Midbrain (tissue), 1 donor: ENCODE data around the gene HIP1R.
A peak's percentile ranks its signal among the peaks of the same experiment; 100 is the strongest.

Experiments used
- DNase-seq: peaks from one replicate; lab custom pipeline; 2025; lab: John Stamatoyannopoulos, UW

Gene HIP1R

DNA sequence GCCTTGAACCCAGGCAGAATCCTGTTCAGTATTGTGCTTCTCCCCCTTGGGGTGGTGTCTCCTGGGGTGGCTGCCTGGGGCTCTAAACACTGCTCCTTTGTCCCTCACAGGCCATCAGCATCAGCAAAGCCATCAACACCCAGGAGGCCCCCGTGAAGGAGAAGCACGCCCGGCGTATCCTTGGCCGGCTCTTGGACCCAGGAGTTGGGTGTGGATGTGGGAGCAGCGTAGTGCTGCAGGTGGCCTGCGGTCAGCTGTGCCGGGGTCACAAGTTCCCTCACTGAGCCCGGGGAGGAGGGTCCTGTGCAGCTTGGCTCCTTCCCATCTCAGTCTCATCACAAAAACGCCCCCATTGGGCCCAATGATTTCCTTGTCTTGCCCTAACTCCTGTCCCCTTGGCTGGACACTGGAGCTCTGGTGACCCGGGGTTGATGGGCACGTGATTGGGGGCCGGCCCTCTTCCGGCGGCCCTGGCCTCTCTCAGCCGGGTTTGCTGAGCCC lies 12.7 kb downstream of the HIP1R start:
- peak; percentile 37 for DNase-seq

- no peak for DNase-seq
These were observed 13.5 kb downstream of the HIP1R start for GRCh38 chr12:122848471-122849351.

DNA sequence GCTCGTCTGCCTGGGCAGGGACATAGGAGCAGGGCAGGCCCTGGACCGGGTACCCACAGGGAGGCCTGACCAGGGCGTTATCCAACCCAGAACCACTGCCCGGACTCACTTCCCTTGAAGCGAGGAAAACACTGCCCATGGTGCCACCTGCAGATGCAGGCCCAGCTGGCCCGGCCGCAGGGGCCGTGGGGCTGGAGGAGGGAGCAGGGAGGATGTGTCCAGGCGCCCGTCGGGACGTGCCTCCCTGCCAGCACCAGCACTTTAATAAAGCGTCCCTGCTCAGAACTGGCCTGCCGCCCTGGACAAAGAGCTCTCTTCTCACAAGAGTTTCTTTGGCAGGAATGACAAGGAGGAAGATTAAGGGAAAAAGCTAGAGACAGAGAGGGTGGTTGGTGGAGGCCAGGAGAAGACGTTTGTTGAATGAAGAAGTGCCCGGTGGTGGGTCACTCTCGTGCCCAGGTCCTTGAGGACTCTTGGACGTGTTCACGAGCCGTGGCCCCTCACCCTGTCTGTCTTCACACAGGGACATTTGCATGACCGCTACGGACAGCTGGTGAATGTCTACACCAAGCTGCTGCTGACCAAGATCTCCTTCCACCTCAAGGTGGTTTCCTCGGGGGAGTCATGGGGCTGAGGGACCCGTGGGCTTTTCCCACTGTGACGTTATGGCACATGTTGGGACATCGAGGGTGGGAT lies 14.2 kb downstream of the HIP1R start:
- DNase-seq: peak; percentile 79

DNA sequence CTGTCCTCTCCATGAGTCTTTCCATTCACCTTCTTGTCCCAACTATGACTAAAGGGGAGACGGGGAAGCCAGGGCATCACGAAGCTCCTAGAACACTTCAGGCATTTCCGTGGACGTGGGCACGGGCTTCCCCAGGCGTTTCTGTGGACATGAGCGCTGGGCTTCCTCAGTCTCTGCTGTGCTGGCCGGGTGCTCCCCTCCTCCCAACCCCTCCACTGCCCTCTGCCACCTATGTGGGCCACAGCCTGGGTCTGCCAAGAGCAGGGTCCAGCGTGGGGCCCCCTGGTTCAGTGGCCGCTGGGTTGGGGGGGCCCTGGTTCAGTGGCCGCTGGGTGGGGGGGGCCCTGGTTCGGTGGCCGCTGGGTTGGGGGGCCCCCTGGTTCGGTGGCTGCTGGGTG lies 14.8 kb downstream of the HIP1R start:
- DNase-seq: no peak

DNA sequence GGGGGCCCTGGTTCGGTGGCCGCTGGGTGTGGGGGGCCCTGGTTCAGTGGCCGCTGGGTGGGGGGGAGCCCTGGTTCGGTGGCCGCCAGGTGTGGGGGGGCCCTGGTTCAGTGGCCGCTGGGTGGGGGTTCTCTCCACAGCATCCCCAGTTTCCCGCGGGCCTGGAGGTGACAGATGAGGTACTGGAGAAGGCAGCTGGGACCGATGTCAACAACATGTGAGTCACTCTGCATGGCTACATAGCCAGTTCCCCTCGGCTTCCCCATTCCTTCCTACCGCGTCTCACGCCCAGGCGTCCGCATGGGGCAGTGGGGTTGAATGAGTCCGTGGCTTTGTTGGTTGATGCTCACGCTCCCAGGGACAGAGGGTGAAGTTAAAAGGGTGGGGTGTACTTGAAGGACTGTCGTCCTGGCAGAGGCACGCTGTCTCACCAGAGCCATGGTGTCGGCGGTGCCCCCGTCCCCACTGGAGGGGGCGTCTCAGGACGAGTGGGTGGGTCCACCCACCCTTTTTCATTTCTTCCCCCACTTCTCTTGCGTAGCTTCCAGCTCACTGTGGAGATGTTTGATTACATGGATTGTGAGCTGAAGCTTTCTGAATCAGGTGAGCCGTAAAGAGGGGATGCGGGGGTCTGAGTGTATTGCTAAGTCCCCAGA lies 15.6 kb downstream of the HIP1R start:
- DNase-seq: no peak

DNA sequence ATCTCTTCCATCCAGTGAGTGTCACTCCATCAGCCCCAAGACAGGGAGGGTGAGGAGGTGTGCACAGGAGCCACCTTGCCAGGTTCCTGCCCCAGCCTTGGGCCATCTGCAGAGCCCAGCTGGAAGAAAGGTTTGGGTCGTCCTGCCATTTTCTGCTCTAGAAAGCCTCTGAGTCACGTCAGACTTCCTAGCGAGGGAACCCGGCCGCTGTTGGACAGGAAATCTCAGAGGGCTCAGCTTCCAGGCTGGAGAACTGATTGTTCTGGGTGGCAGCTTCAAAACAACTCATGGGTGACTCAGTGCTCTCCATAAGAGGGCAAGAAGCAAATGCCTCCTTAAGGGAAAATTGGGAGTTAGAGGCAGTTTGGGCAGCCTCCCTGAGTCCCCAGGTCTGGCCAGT lies 16.6 kb downstream of the HIP1R start:
- DNase-seq: no peak

GRCh38 chr12:122852336-122853275 lies 17.3 kb downstream of the HIP1R start:
- peak; percentile 86 for DNase-seq

DNA sequence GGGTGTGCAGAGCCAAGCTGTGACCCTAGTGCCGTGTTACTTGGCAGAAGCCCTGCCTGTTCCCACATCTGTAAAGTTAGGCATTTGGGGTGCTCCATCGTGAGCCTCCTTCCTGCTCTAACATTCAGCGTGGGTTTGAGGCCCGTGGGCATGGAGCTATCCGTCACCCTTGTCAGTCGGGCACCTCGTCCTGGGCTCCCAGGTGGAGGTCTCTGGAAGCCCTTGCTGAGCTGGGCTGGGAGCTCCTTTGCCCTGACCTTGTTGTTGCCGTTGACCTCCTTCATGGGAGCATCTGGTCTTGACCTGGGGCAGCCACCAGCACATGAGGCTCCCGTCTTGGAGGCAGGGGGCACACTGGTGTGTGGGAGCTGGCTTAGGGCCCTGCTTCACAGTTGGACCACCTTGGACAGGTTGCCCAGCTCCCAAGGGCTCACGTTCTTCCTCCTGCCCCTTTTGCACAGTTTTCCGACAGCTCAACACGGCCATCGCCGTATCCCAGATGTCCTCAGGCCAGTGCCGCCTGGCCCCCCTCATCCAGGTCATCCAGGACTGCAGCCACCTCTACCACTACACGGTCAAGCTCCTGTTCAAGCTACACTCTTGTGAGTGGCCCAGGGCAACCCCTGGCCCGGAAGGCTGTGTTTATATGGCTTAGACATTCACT lies 18.5 kb downstream of the HIP1R start:
- no peak for DNase-seq

- no peak for DNase-seq
These were observed 19.3 kb downstream of the HIP1R start for GRCh38 chr12:122854554-122854953.

GRCh38 chr12:122855071-122855829 lies 20.0 kb downstream of the HIP1R start:
- DNase-seq: no peak

GRCh38 chr12:122855928-122856831 lies 20.9 kb downstream of the HIP1R start:
- DNase-seq: no peak

- no peak for DNase-seq
These were observed 21.9 kb downstream of the HIP1R start for GRCh38 chr12:122856999-122857671.

DNA sequence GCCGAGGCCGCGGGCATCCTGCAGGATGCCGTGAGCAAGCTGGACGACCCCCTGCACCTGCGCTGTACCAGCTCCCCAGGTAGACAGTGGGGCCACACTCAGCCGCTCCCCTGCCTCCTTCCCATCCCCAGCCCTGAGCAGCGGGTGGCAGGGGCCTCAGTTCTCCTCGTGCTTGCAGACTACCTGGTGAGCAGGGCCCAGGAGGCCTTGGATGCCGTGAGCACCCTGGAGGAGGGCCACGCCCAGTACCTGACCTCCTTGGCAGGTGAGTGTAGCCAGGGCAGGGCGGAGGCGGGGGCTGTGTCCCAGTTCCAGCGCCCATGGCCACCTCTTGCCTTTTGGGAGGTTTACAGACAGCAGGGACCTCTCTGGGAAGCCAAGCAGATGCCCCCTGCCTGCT lies 22.9 kb downstream of the HIP1R start:
- DNase-seq: no peak

- DNase-seq: no peak
These were observed 23.5 kb downstream of the HIP1R start for GRCh38 chr12:122858591-122859302.

- no peak for DNase-seq
These were observed 24.2 kb downstream of the HIP1R start for GRCh38 chr12:122859303-122860039.

- peak; percentile 85 for DNase-seq
These were observed 25.0 kb downstream of the HIP1R start for GRCh38 chr12:122860040-122860853.
